ENCODE data around the gene DIAPH2.

The DIAPH2 gene

DNA sequence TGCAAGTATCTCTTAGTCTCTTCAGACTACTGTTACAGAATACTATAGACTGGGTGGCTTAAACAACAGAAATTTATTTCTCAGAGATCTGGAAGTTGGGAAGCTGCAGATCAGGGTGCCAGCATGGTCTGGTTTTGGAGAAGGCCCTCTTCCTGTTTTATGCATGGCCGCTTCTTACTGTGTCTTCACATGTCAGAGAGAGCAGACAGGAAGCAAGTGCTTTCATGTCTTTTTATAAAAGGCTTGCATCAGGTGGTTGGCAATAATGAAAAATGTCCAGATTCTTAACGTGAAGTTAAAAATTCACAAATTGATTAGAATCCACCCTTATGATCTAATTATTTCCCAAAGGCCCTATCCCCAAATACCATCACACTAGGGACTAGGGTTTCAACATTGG, 484.0 kb downstream of the DIAPH2 start:
- H3K4me3 ChIP-seq = no peak overlapping the region
- no peaks in the 10 kb centered on the region for H3K9me3 ChIP-seq
- in situ Hi-C loops (cut with MboI; ENCODE audit: low sequenced_read_pairs) = loop anchor here (5.0 kb wide), 1 partner anchor 34 kb away; no protein-coding TSS in a partner anchor
- H3K36me3 ChIP-seq (replicated peaks) = no peaks in the 10 kb centered on the region
- DNase-seq (ENCODE audit: low spot score in 2 of 2) = no peak
- H3K4me1 ChIP-seq = peaks cover 12% of the 10 kb centered on the region
- no peaks in the 10 kb centered on the region for H3K27me3 ChIP-seq (ENCODE audit: low read depth)

- H3K4me1 ChIP-seq = no peaks in the 10 kb centered on the region; the same call in 1 of the 2 replicates
- DNase-seq (ENCODE audit: low spot score in 2 of 2) = no peak
- no peak overlapping the region for H3K4me3 ChIP-seq
- no peaks in the 10 kb centered on the region for H3K9me3 ChIP-seq
- in situ Hi-C loops (cut with MboI; ENCODE audit: low sequenced_read_pairs) = no loop called here
- no peaks in the 10 kb centered on the region for H3K27me3 ChIP-seq (ENCODE audit: low read depth)
- H3K36me3 ChIP-seq (replicated peaks) = no peaks in the 10 kb centered on the region
These were observed 490.5 kb downstream of the DIAPH2 start for GRCh38 chrX:97175147-97175546.

GRCh38 chrX:97189668-97190067, 505.0 kb downstream of the DIAPH2 start:
- no peak for DNase-seq (ENCODE audit: low spot score in 2 of 2)
- in situ Hi-C loops (cut with MboI; ENCODE audit: low sequenced_read_pairs) = no loop called here
- Histone ChIP-seq H3K4me3 (no peak overlapping the region), H3K4me1 (peaks cover 4% of the 10 kb centered on the region; the same call in 1 of the 2 replicates), H3K9me3 (no peaks in the 10 kb centered on the region), H3K27me3 (ENCODE audit: low read depth) (no peaks in the 10 kb centered on the region), H3K36me3 (replicated peaks) (no peaks in the 10 kb centered on the region)

DNA sequence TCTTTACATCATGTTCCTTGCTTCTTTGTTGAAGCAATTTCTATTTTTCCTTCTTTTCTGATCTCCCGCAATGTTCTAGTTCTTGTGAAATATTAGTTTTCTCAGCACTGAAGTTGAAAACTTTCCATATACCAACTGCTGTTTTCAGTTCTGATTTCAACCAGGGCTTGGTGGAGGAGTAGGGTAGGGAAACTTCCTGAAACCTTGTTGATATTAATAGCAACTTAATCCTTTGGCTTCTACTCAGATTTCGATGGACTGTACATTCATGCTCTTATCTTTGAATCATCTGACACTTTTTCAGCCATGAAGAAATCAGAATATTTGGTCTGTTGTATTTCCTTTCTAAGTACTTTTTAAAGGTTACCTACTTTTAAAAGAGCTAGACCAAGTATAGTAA, 514.9 kb downstream of the DIAPH2 start:
- Histone ChIP-seq H3K27me3 (ENCODE audit: low read depth) (no peaks in the 10 kb centered on the region), H3K36me3 (replicated peaks) (no peaks in the 10 kb centered on the region), H3K4me3 (no peak overlapping the region), H3K4me1 (no peaks in the 10 kb centered on the region), H3K9me3 (no peaks in the 10 kb centered on the region)
- no peak for DNase-seq (ENCODE audit: low spot score in 2 of 2)
- in situ Hi-C loops (cut with MboI; ENCODE audit: low sequenced_read_pairs) = no loop called here

- Histone ChIP-seq H3K9me3 (no peaks in the 10 kb centered on the region), H3K4me3 (no peak overlapping the region), H3K4me1 (no peaks in the 10 kb centered on the region), H3K27me3 (ENCODE audit: low read depth) (no peaks in the 10 kb centered on the region), H3K36me3 (replicated peaks) (no peaks in the 10 kb centered on the region)
- in situ Hi-C loops (cut with MboI; ENCODE audit: low sequenced_read_pairs) = loop anchor here (5.0 kb wide), 1 partner anchor 33 kb away; no protein-coding TSS in a partner anchor
- no peak for DNase-seq (ENCODE audit: low spot score in 2 of 2)
These were observed 515.8 kb downstream of the DIAPH2 start for GRCh38 chrX:97200454-97200853.

DNA sequence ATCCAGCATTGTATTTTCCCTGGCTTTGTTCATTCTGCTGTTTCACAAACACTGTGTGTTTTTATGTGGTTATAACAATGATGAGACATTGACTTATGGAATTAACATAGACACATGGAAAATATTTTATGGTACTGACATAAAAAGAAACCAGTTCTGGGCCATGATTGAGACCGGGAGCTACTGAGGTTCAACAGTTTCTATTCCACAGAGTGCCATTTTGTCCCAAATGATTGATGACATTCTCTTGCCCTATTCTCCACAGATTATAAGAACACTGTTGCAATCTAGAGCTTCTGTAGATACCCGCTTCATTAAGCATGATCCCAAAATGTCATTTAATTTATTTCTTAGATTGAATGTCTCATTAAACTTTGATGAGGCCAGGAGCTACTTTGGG, 525.9 kb downstream of the DIAPH2 start:
- in situ Hi-C loops (cut with MboI; ENCODE audit: low sequenced_read_pairs) = no loop called here
- Histone ChIP-seq H3K27me3 (ENCODE audit: low read depth) (no peaks in the 10 kb centered on the region), H3K4me1 (peaks cover 10% of the 10 kb centered on the region), H3K9me3 (no peaks in the 10 kb centered on the region), H3K36me3 (replicated peaks) (no peaks in the 10 kb centered on the region), H3K4me3 (no peak overlapping the region)
- DNase-seq (ENCODE audit: low spot score in 2 of 2) = no peak

DNA sequence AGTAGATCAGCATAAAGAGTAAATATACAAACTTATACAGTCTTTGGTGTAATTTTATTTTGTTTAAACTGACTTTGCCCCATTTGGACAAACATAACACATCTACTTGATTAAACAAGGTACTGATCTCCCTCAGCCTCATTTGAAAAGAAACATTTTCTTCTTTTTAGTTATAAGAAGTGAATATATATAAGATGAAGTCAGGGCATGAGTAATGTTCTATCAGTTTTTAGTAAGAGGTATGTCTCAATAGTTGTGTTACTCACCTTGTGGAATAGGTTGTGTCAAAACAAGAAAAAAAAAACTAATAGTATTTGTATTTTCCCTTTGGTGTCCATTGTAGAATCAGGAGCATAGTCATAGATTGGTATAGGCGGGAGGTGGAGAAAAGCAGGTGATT, 526.4 kb downstream of the DIAPH2 start:
- Histone ChIP-seq H3K36me3 (replicated peaks) (no peaks in the 10 kb centered on the region), H3K4me3 (no peak overlapping the region), H3K9me3 (no peaks in the 10 kb centered on the region), H3K27me3 (ENCODE audit: low read depth) (no peaks in the 10 kb centered on the region), H3K4me1 (peaks cover 10% of the 10 kb centered on the region)
- in situ Hi-C loops (cut with MboI; ENCODE audit: low sequenced_read_pairs) = no loop called here
- no peak for DNase-seq (ENCODE audit: low spot score in 2 of 2)

- H3K36me3 ChIP-seq (replicated peaks) = no peaks in the 10 kb centered on the region
- no peak for DNase-seq (ENCODE audit: low spot score in 2 of 2)
- H3K9me3 ChIP-seq = no peaks in the 10 kb centered on the region
- in situ Hi-C loops (cut with MboI; ENCODE audit: low sequenced_read_pairs) = no loop called here
- H3K4me3 ChIP-seq = no peak overlapping the region
- no peaks in the 10 kb centered on the region for H3K27me3 ChIP-seq (ENCODE audit: low read depth)
- peaks cover 10% of the 10 kb centered on the region for H3K4me1 ChIP-seq
These were observed 530.5 kb downstream of the DIAPH2 start for GRCh38 chrX:97215186-97215585.

DNA sequence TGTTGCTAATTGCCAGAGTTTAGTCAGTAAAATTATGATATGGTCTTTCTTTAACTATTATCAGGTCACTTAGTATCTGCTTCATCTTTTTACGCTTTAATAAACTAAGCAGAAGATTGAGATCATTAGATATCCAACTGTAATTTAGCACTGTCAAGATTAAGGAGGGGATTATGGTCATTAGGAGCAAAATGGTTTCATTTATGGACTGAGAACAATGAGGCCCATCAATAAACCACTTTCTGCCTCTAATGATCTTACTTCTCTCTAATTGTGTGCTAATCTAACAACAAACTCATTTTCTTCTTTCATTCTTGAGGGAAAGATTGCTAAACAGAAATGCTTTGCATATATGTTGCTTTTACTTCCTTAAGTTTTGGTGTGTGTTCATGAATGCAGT, 539.5 kb downstream of the DIAPH2 start:
- Histone ChIP-seq H3K4me3 (no peak overlapping the region), H3K4me1 (peaks cover 13% of the 10 kb centered on the region), H3K27me3 (ENCODE audit: low read depth) (no peaks in the 10 kb centered on the region), H3K36me3 (replicated peaks) (no peaks in the 10 kb centered on the region), H3K9me3 (no peaks in the 10 kb centered on the region)
- DNase-seq (ENCODE audit: low spot score in 2 of 2) = no peak
- in situ Hi-C loops (cut with MboI; ENCODE audit: low sequenced_read_pairs) = no loop called here

DNA sequence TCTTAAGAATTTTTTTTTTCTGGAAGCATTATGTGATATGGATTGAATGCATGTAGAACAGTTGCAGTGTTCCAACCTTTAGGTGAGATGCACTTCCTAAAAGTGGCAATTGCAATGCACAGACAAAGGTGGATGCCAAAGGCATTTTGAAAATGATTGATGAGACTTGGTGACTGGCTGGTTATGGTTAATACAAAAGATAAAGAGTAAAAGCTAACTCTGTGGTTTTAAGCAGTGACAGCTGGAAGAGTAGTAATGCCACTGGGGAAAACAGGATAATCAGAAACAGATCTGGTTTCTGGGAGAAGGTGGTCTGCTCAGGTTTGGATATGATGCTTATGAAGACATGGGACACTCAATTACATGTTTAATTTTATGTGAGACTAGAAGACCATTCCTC, 544.7 kb downstream of the DIAPH2 start:
- Histone ChIP-seq H3K4me3 (no peak overlapping the region), H3K9me3 (no peaks in the 10 kb centered on the region)

GRCh38 chrX:97230948-97231347, 546.3 kb downstream of the DIAPH2 start:
- H3K4me3 ChIP-seq = no peak overlapping the region
- no peaks in the 10 kb centered on the region for H3K27me3 ChIP-seq (ENCODE audit: low read depth)
- in situ Hi-C loops (cut with MboI; ENCODE audit: low sequenced_read_pairs) = no loop called here
- no peak for DNase-seq (ENCODE audit: low spot score in 2 of 2)
- H3K4me1 ChIP-seq = peaks cover 17% of the 10 kb centered on the region
- H3K9me3 ChIP-seq = no peaks in the 10 kb centered on the region
- H3K36me3 ChIP-seq (replicated peaks) = no peaks in the 10 kb centered on the region

More for the DNA sequence above, 544.7 kb downstream of the DIAPH2 start:
- H3K36me3 ChIP-seq (replicated peaks) = no peaks in the 10 kb centered on the region
- in situ Hi-C loops (cut with MboI; ENCODE audit: low sequenced_read_pairs) = no loop called here
- no peaks in the 10 kb centered on the region for H3K27me3 ChIP-seq (ENCODE audit: low read depth)
- no peak for DNase-seq (ENCODE audit: low spot score in 2 of 2)
- H3K4me1 ChIP-seq = peaks cover 17% of the 10 kb centered on the region

GRCh38 chrX:97234471-97235081, 549.9 kb downstream of the DIAPH2 start:
- H3K36me3 ChIP-seq (replicated peaks) = no peaks in the 10 kb centered on the region
- peaks cover 19% of the 10 kb centered on the region for H3K4me1 ChIP-seq
- DNase-seq (ENCODE audit: low spot score in 2 of 2) = no peak
- no peaks in the 10 kb centered on the region for H3K9me3 ChIP-seq
- H3K4me3 ChIP-seq = no peak overlapping the region
- in situ Hi-C loops (cut with MboI; ENCODE audit: low sequenced_read_pairs) = no loop called here
- no peaks in the 10 kb centered on the region for H3K27me3 ChIP-seq (ENCODE audit: low read depth)

DNA sequence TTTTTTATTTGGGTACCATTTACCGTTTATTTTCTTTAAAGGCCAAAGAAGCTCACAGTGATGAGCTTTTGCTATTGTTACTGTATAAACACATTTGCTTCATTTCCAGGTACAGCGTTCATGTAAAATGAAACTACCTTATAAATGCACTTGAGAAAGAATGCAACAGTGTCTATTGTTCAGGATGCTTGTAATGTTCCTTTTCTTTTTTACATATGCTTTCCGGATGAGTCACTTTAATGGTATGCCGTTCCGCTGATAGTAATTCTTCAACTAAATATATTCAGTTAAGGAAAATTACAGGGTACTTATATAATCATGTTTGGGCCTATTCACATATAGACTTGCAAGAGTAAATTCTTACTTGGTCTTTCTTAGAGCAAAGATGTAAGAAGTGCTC, 554.0 kb downstream of the DIAPH2 start:
- in situ Hi-C loops (cut with MboI; ENCODE audit: low sequenced_read_pairs) = no loop called here
- Histone ChIP-seq H3K4me3 (no peak overlapping the region), H3K4me1 (peaks cover 16% of the 10 kb centered on the region), H3K27me3 (ENCODE audit: low read depth) (no peaks in the 10 kb centered on the region), H3K36me3 (replicated peaks) (no peaks in the 10 kb centered on the region), H3K9me3 (no peaks in the 10 kb centered on the region)
- peak; percentile 17 to 83 for DNase-seq (ENCODE audit: low spot score in 2 of 2)

DNA sequence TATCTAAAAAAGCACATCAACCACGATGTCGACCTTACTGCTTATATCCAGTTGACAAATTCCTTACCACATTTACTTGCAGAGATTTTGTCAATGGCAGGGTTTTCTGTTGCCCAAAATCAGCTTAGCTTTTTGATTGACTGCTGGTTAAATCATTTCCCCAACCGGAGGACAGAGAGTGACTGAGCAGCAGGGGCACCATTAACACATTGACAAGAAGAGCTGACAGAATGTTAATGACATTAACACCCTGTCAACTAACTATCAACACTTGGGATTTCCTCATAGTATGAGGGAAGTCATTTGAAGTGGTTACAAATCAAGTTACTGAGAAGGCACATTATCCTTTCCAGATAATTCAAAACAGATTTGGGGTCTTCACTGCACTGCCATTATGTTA, 567.5 kb downstream of the DIAPH2 start:
- in situ Hi-C loops (cut with MboI; ENCODE audit: low sequenced_read_pairs) = no loop called here

DNA sequence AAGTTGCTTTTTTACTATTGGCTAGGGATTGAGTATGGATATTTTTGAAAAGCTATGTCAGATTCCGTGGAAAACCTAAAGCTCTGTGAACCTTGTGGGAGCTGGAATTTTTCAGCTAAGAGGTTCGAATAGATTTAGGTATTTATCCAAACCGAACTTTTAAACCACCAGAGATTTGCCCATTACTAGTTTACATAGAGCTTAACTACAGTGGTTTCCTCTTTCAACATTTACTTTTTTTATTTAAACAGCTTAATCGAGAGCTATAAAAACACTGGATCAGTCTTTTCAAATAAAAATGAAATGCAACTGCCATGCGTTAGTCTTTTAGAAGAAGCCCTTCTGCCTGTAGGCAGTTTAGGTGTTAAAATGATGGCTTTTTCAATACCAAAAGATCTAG, 576.0 kb downstream of the DIAPH2 start:
- no peaks in the 10 kb centered on the region for H3K27me3 ChIP-seq (ENCODE audit: low read depth)
- in situ Hi-C loops (cut with MboI; ENCODE audit: low sequenced_read_pairs) = no loop called here
- DNase-seq (ENCODE audit: low spot score in 2 of 2) = no peak

More for the DNA sequence above, 567.5 kb downstream of the DIAPH2 start:
- no peak for DNase-seq (ENCODE audit: low spot score in 2 of 2)
- Histone ChIP-seq H3K4me3 (no peak overlapping the region), H3K36me3 (replicated peaks) (no peaks in the 10 kb centered on the region), H3K9me3 (no peaks in the 10 kb centered on the region), H3K27me3 (ENCODE audit: low read depth) (no peaks in the 10 kb centered on the region), H3K4me1 (peaks cover 6% of the 10 kb centered on the region; the same call in 1 of the 2 replicates)

More for the DNA sequence above, 576.0 kb downstream of the DIAPH2 start:
- Histone ChIP-seq H3K36me3 (replicated peaks) (no peaks in the 10 kb centered on the region), H3K4me1 (peaks cover 11% of the 10 kb centered on the region), H3K4me3 (no peak overlapping the region), H3K9me3 (no peaks in the 10 kb centered on the region)

All from HAP-1 (cell line).